HCT116 (cell line): ENCODE measurements around the gene PDCD2. TPM values are rescaled to one million over a fixed set of nuclear protein-coding genes. Genes with fewer than 3 reads are reported as not detected.

Experiments
- ATAC-seq: fragments of 200-7000 bp; cut with Tn5 transposase; 2 replicates; pipeline ENCODE4 v1.9.1; 2020; ENCODE audit warnings: mild to moderate bottlenecking, moderate library complexity
- BruUV-seq: library from RNA; stranded (reverse); fragments of 400-500 nt; replicated peaks from 2 replicates; lab custom pipeline; 2021; lab: Mats Ljungman, UMichigan
- CTCF ChIA-PET: fragments of 300-600 bp; sonication (Branson Sonifier 250); formaldehyde crosslinking; loops from one replicate; lab custom pipeline; 2021; ENCODE audit warnings: antibody characterized with exemption; lab: Charles Lee
- POLR2A ChIA-PET: fragments of 300-600, 350-600 bp; sonication (Branson Sonifier 250); formaldehyde crosslinking; loops from one replicate; lab custom pipeline; 2021; ENCODE audit warnings: antibody characterized with exemption; lab: Charles Lee
- RAD21 ChIA-PET, 2 experiments: fragments of 300-600 bp; sonication (Branson Sonifier 250); formaldehyde crosslinking; loops; one replicate each; lab custom pipeline; 2023; ENCODE audit warnings: low total read pairs in 2 of 2; ENCODE audit not compliant: uncharacterized antibody in 2 of 2, unreplicated experiment in 2 of 2, low non-redundant PET in 1 of 2; lab: Charles Lee
- DNase-seq: peaks from one replicate; pipeline ENCODE4 v3.0.0-alpha.2; 2010; ENCODE audit warnings: low read depth, low spot score
- H2AFZ ChIP-seq: fragments of 200-600 bp; shearing (Covaris generic), sonication (generic); 2 replicates; pipeline ENCODE4 v1.6.1; 2017; ENCODE audit warnings: low read depth, mixed run types, mixed read lengths, antibody characterized with exemption, low read length; ENCODE audit not compliant: poor library complexity, severe bottlenecking
- H3K27ac ChIP-seq: 2 replicates; pipeline ENCODE4 v1.5.1; 2012; ENCODE audit warnings: low read depth, low read length
- H3K27me3 ChIP-seq: fragments of 200-600 bp; sonication (generic); 2 replicates; pipeline ENCODE4 v1.6.1; 2016; ENCODE audit warnings: mixed run types, low read length, mixed read lengths; ENCODE audit not compliant: insufficient read depth
- H3K36me3 ChIP-seq, 2 experiments: fragments of 200-500 bp in 1 of 2; fragments of 200-600 bp in 1 of 2; sonication (Bioruptor generic) in 1 of 2; sonication (generic) in 1 of 2; 2 replicates each; pipeline versions ENCODE4 v1.5.1 to v1.6.1; 2014 to 2016; ENCODE audit warnings: low read length in 2 of 2, inconsistent platforms in 1 of 2, mixed read lengths in 1 of 2, mixed run types in 1 of 2; ENCODE audit not compliant: insufficient read depth in 2 of 2, control insufficient read depth in 1 of 2
- H3K4me1 ChIP-seq, 2 experiments: fragments of 200-600 bp in 1 of 2; sonication (generic) in 1 of 2; 2 replicates each; pipeline versions ENCODE4 v1.5.1 to v1.6.1; 2012 to 2017; ENCODE audit warnings: low read length in 2 of 2, inconsistent platforms in 1 of 2, mild to moderate bottlenecking in 1 of 2, mixed read lengths in 1 of 2, mixed run types in 1 of 2, moderate library complexity in 1 of 2; ENCODE audit not compliant: insufficient read depth in 2 of 2, control insufficient read depth in 1 of 2
- H3K4me2 ChIP-seq: fragments of 200-600 bp; sonication (generic); 2 replicates; pipeline ENCODE4 v1.6.1; 2017; ENCODE audit warnings: mixed run types, low read length, mixed read lengths
- H3K4me3 ChIP-seq, 2 experiments: fragments of 200-600 bp in 1 of 2; sonication (generic) in 1 of 2; replicated peaks in 1 of 2; 2 replicates each; pipeline ENCODE4 v1.5.1; 2011 to 2016; ENCODE audit warnings: low read length in 2 of 2, control low read depth in 1 of 2, low read depth in 1 of 2, mild to moderate bottlenecking in 1 of 2, mixed read lengths in 1 of 2, mixed run types in 1 of 2
- H3K79me2 ChIP-seq: fragments of 200-600 bp; sonication (generic); 2 replicates; pipeline ENCODE4 v1.6.1; 2017; ENCODE audit warnings: mild to moderate bottlenecking, mixed run types, low read length, moderate library complexity, mixed read lengths; ENCODE audit not compliant: insufficient read depth
- H3K9ac ChIP-seq: fragments of 200-600 bp; sonication (generic); 2 replicates; pipeline ENCODE4 v1.6.1; 2016; ENCODE audit warnings: low read length, mixed read lengths
- H3K9me2 ChIP-seq: fragments of 200-600 bp; sonication (generic), shearing (Covaris generic); 2 replicates; pipeline ENCODE4 v1.6.1; 2017; ENCODE audit warnings: mixed run types, mild to moderate bottlenecking, moderate library complexity; ENCODE audit not compliant: insufficient read depth
- H3K9me3 ChIP-seq, 2 experiments: fragments of 200-500 bp in 1 of 2; fragments of 200-600 bp in 1 of 2; sonication (Bioruptor generic) in 1 of 2; sonication (generic) in 1 of 2; 2 replicates each; pipeline ENCODE4 v1.6.1; 2014 to 2017; ENCODE audit warnings: low read length in 2 of 2, mixed read lengths in 2 of 2, inconsistent platforms in 1 of 2, low read depth in 1 of 2, mild to moderate bottlenecking in 1 of 2, mixed run types in 1 of 2, moderate library complexity in 1 of 2; ENCODE audit not compliant: control insufficient read depth in 1 of 2, insufficient read depth in 1 of 2
- H4K20me1 ChIP-seq: fragments of 200-600 bp; sonication (generic), shearing (Covaris generic); 2 replicates; pipeline ENCODE4 v1.6.1; 2017; ENCODE audit warnings: mixed run types, mild to moderate bottlenecking, moderate library complexity; ENCODE audit not compliant: insufficient read depth
- ATF3 ChIP-seq: IDR thresholded peaks from 2 replicates; pipeline ENCODE4 v1.6.1; 2012
- CBX3 ChIP-seq: IDR thresholded peaks from 2 replicates; pipeline ENCODE4 v1.6.1; 2012; ENCODE audit warnings: low read depth
- CEBPB ChIP-seq: IDR thresholded peaks from 2 replicates; pipeline ENCODE4 v1.6.1; 2012; ENCODE audit warnings: low read depth
- CTCF ChIP-seq, 3 experiments: fragments of 200-600 bp in 1 of 3; sonication (generic) in 1 of 3; IDR thresholded peaks in 2 of 3; conservative IDR thresholded peaks in 1 of 3; 2 replicates each; pipeline ENCODE4 v1.5.1; 2012 to 2017; ENCODE audit warnings: low read depth in 2 of 3, low read length in 2 of 3, antibody characterized with exemption in 1 of 3, borderline replicate concordance in 1 of 3, control low read depth in 1 of 3, mild to moderate bottlenecking in 1 of 3, mixed read lengths in 1 of 3, mixed run types in 1 of 3, moderate library complexity in 1 of 3; ENCODE audit not compliant: insufficient read depth in 1 of 3
- EGR1 ChIP-seq: IDR thresholded peaks from 2 replicates; pipeline ENCODE4 v1.6.1; 2012; ENCODE audit warnings: low read depth
- ELF1 ChIP-seq: IDR thresholded peaks from 2 replicates; pipeline ENCODE4 v1.6.1; 2012; ENCODE audit warnings: low read depth, borderline replicate concordance
- EZH2 ChIP-seq: fragments of 200-600 bp; sonication (generic); IDR thresholded peaks from 2 replicates; pipeline ENCODE4 v1.6.1; 2017; ENCODE audit warnings: antibody characterized with exemption, mixed run types
- EZH2phosphoT487 ChIP-seq: fragments of 200-600 bp; IDR thresholded peaks from 2 replicates; pipeline ENCODE4 v1.6.1; 2018; ENCODE audit warnings: antibody characterized with exemption, borderline replicate concordance
- MAX ChIP-seq: IDR thresholded peaks from 2 replicates; pipeline ENCODE4 v1.6.1; 2012
- POLR2A ChIP-seq: IDR thresholded peaks from 2 replicates; pipeline ENCODE4 v1.7.0; 2011; ENCODE audit warnings: borderline replicate concordance; ENCODE audit not compliant: insufficient read depth, insufficient read length; ENCODE audit errors: extremely low read depth
- POLR2AphosphoS5 ChIP-seq: IDR thresholded peaks from 2 replicates; pipeline ENCODE4 v1.6.1; 2011; ENCODE audit warnings: mild to moderate bottlenecking, low read depth, low read length, moderate library complexity
- SIN3A ChIP-seq: IDR thresholded peaks from 2 replicates; pipeline ENCODE4 v1.6.1; 2012; ENCODE audit warnings: low read depth
- SP1 ChIP-seq: IDR thresholded peaks from 2 replicates; pipeline ENCODE4 v1.6.1; 2012; ENCODE audit warnings: low read depth
- SRF ChIP-seq: IDR thresholded peaks from 2 replicates; pipeline ENCODE4 v1.6.1; 2012; ENCODE audit warnings: low read depth
- TCF7L2 ChIP-seq: IDR thresholded peaks from 2 replicates; pipeline ENCODE4 v1.7.0; 2011; ENCODE audit warnings: borderline replicate concordance, inconsistent platforms; ENCODE audit not compliant: insufficient read depth, insufficient read length; ENCODE audit errors: extremely low read depth
- YY1 ChIP-seq: IDR thresholded peaks from 2 replicates; pipeline ENCODE4 v1.6.1; 2011; ENCODE audit warnings: low read length, low read depth, moderate library complexity, mild to moderate bottlenecking; ENCODE audit not compliant: insufficient replicate concordance; ENCODE audit errors: extremely low read depth
- ZBTB33 ChIP-seq: IDR thresholded peaks from 2 replicates; pipeline ENCODE4 v1.6.1; 2011; ENCODE audit warnings: mild to moderate bottlenecking, low read length, moderate library complexity; ENCODE audit not compliant: insufficient replicate concordance; ENCODE audit errors: extremely low read depth
- ZNF274 ChIP-seq: fragments of 200-500 bp; sonication (Bioruptor generic); IDR thresholded peaks from 2 replicates; pipeline ENCODE4 v1.6.1; 2014; ENCODE audit warnings: mild to moderate bottlenecking, low read depth, low read length, inconsistent platforms
- intact Hi-C: fragments of 100-400 bp; cut with micrococcal nuclease; formaldehyde crosslinking; loops from 2 replicates; pipeline ENCODE4 v1.10.0; 2022
- total RNA-seq: library from RNA; stranded (reverse); gene quantifications from one replicate; pipeline ENCODE4 v1.2.1, GENCODE V29; 2021; ENCODE audit not compliant: unreplicated experiment

Gene PDCD2
- total RNA-seq, 1 experiment from 2014 or later = 127 TPM

GRCh38 chr6:170533792-170534191, 50.6 kb downstream of the PDCD2 start:
- TF ChIP-seq ZBTB33 (no peak), EGR1 (no peak), TCF7L2 (no peak), SP1 (no peak), SIN3A (no peak), ATF3 (no peak), POLR2A (no peak), EZH2 (no peak), CBX3 (no peak), CTCF (IDR thresholded peaks at IDR 0.05 in 2 of 3, conservative IDR thresholded peaks at IDR 0.05 in 1 of 3; ENCODE audit: borderline replicate concordance in 1 of 3, insufficient read depth in 1 of 3, low read depth in 2 of 3, low read length in 2 of 3) (no peak), SRF (no peak), POLR2AphosphoS5 (no peak), ELF1 (no peak), EZH2phosphoT487 (no peak), CEBPB (no peak), MAX (no peak), ZNF274 (no peak), YY1 (no peak)
- peaks cover 33% of the 10 kb centered on the region for H3K79me2 ChIP-seq
- peaks cover 7% of the 10 kb centered on the region; the same call in 1 of the 2 replicates for H4K20me1 ChIP-seq
- CTCF ChIA-PET = no interaction called here
- DNase-seq (no peak), ATAC-seq (no peak)
- no peak overlapping the region for H3K4me3 ChIP-seq
- no peak overlapping the region for H3K4me2 ChIP-seq
- intact Hi-C loops = no loop called here
- H2AFZ ChIP-seq = no peak overlapping the region
- H3K27me3 ChIP-seq = no peaks in the 10 kb centered on the region
- RAD21 ChIA-PET = no interaction called here
- H3K9ac ChIP-seq = no peak overlapping the region
- no peaks in the 10 kb centered on the region for H3K9me3 ChIP-seq
- H3K36me3 ChIP-seq = peaks cover 43 to 50% of the 10 kb centered on the region in 2 experiments
- POLR2A ChIA-PET = no interaction called here
- no TSS peak for BruUV-seq
- H3K9me2 ChIP-seq = no peaks in the 10 kb centered on the region
- H3K27ac ChIP-seq = no peak overlapping the region
- no peaks in the 10 kb centered on the region for H3K4me1 ChIP-seq
